Gastroesophageal sphincter (tissue), 4 donors: ENCODE measurements around the gene GGPS1. TPM values are rescaled to one million over a fixed set of nuclear protein-coding genes. Genes with fewer than 3 reads are reported as not detected.
"Not testable (repeated sequence)": the region's sequence is repeated elsewhere in the genome, so short reads cannot be mapped to it uniquely, and the experiment has no call there.

Source experiments
- ATAC-seq: fragments of 150-250 bp; one replicate; pipeline ENCODE4 v1.9.1; 2016; ENCODE audit warnings: mild to moderate bottlenecking, moderate library complexity
- H3K27ac ChIP-seq, 4 donors: fragments of 200-600 bp; sonication (generic) in 3 of 4; 1 replicate in 3 of 4; 2 replicates in 1 of 4; pipeline ENCODE4 v1.5.1; 2016 to 2019
- H3K27me3 ChIP-seq: fragments of 200-600 bp; sonication (generic); one replicate; pipeline ENCODE4 v1.5.1; 2019
- H3K36me3 ChIP-seq, 2 donors: fragments of 200-600 bp; sonication (generic); one replicate each; pipeline ENCODE4 v1.5.1; 2019; ENCODE audit warnings: control low read depth in 1 of 2
- H3K4me1 ChIP-seq, 3 donors: fragments of 200-600 bp; sonication (generic); 1 replicate in 2 of 3; 2 replicates in 1 of 3; pipeline ENCODE4 v1.5.1; 2016 to 2019; ENCODE audit warnings: control low read depth in 2 of 3
- H3K4me3 ChIP-seq, 2 donors: fragments of 200-600 bp; sonication (generic); one replicate each; pipeline ENCODE4 v1.5.1; 2019; ENCODE audit warnings: mild to moderate bottlenecking in 1 of 2, moderate library complexity in 1 of 2
- H3K9me3 ChIP-seq, 3 donors: fragments of 200-600 bp; sonication (generic); one replicate each; pipeline ENCODE4 v1.5.1; 2017 to 2019; ENCODE audit warnings: control low read depth in 2 of 3
- EP300 ChIP-seq: sonication (generic); formaldehyde crosslinking; IDR thresholded peaks from one replicate; pipeline ENCODE4 v1.6.1; 2017; ENCODE audit warnings: antibody characterized with exemption, mild to moderate bottlenecking
- POLR2A ChIP-seq, 2 donors: fragments of 450-650 bp; IDR thresholded peaks; one replicate each; pipeline ENCODE4 v1.6.1; 2017; ENCODE audit warnings: antibody characterized with exemption in 2 of 2, mild to moderate bottlenecking in 2 of 2, moderate library complexity in 1 of 2
- POLR2AphosphoS5 ChIP-seq: sonication (generic); formaldehyde crosslinking; IDR thresholded peaks from one replicate; pipeline ENCODE4 v1.6.1; 2017; ENCODE audit warnings: antibody characterized with exemption
- WGBS, 2 donors: methylation state at CpG; one replicate each; pipeline ENCODE4 v1.1.5; 2018; ENCODE audit warnings: low coverage in 1 of 2; 5-methylcytosine and 5-hydroxymethylcytosine counted together
- total RNA-seq, 4 donors: library from RNA; depleted of rRNA; stranded (reverse); fragments of >200 nt; gene quantifications; one replicate each; pipeline ENCODE4 v1.1.0, GENCODE V29; 2016
- TF ChIP-seq, protein P1 (sequence below), 4 experiments: fragments of 200-600 bp in 2 of 4; fragments of 450-650 bp in 2 of 4; sonication (generic) in 1 of 4; IDR thresholded peaks; one replicate each; pipeline ENCODE4 v1.5.1; 2017 to 2019; ENCODE audit warnings: antibody characterized with exemption in 4 of 4, mild to moderate bottlenecking in 2 of 4, moderate library complexity in 2 of 4

The GGPS1 gene
- 10 to 100 TPM; 30.5 to 36.2 (median 31.3) TPM for total RNA-seq

DNA sequence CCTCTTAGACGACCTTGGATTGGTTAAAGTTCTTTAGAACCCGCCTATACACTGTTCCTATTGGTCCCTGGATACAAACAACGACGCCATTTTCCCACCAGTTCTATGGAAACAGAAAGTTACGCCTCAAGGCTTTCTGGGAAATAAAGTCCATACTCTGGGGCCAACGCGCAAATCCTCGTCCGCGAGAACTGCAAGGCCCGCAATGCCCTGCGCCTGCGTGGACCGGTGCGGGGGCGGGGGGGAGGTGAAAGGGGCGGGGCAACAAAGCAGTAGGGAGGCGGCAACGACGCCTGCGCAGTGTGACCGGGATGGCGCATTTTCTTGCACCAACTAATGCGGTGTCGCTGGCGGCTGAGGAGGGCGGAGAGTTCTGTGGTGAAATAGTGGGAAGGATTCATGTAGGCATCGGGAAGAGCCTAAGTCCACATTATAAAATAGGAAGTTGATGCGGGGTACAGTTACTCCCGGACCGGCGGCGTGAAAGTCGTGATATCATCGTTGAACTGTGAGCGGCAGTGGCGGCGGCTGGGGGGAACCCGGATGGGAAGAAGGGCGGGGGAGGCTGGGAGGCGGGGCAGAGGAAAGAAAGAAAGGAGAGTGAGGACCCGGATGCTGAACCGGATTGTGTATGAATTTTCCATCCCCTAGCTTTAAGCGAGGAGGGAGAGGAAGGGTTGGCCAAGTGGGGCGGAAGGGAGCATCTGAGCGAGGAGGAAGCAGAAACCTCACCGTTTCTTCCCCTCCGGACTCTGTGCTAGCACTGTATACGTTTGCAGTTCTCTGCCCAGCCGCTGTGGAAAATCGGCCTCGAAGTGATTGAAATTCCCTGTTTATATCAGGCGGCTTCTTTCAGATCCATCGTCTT lies at the start of gene GGPS1:
TSS of gene GGPS1 (plus strand) at position 300 of the 868 bp plus-strand sequence. CDS start 6,695 bp downstream, outside the sequence.
- Histone ChIP-seq H3K9me3 (no peaks in the 10 kb centered on the region), H3K4me3 (peak within 1 kb of the TSS; percentile 74 to 93), H3K4me1 (peaks cover 12 to 75% (median 27%) of the 10 kb centered on the region in 3 donors), H3K36me3 (no peaks in the 10 kb centered on the region), H3K27ac (peak within 1 kb of the TSS; percentile 95 to 99 (median 98)), H3K27me3 (no peaks in the 10 kb centered on the region)
- 0% methylated on average over 35 to 45 of the region's 54 CpGs for WGBS, 2 donors
- ATAC-seq = peak; percentile 92
- TF ChIP-seq, protein P1, sequence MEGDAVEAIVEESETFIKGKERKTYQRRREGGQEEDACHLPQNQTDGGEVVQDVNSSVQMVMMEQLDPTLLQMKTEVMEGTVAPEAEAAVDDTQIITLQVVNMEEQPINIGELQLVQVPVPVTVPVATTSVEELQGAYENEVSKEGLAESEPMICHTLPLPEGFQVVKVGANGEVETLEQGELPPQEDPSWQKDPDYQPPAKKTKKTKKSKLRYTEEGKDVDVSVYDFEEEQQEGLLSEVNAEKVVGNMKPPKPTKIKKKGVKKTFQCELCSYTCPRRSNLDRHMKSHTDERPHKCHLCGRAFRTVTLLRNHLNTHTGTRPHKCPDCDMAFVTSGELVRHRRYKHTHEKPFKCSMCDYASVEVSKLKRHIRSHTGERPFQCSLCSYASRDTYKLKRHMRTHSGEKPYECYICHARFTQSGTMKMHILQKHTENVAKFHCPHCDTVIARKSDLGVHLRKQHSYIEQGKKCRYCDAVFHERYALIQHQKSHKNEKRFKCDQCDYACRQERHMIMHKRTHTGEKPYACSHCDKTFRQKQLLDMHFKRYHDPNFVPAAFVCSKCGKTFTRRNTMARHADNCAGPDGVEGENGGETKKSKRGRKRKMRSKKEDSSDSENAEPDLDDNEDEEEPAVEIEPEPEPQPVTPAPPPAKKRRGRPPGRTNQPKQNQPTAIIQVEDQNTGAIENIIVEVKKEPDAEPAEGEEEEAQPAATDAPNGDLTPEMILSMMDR (IDR thresholded peaks at IDR 0.05) = peak in 1 of 4 experiments; percentile 27
- TF ChIP-seq POLR2AphosphoS5 (peak; percentile 92), EP300 (no peak), POLR2A (IDR thresholded peaks at IDR 0.05) (peak; percentile 70 to 71)

DNA sequence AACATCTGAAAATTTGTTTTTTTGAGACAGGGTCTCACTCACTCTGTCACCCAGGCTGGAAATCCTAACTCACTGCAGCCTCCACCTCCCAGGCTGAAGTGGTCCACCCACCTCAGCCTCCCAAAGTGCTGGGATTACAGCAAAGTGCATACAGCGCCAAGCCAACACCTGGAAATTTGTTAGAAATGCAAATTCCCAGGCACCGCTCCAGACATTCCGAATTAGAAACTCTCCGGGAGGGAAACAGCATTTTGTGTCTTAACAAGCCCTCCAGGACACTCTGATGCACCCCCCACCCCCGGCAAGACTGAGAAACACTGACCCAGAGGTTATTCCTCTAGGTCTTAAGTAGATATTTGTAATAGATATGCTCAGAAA lies 49.5 kb upstream of the GGPS1 start:
- H3K9me3 ChIP-seq = no peaks in the 10 kb centered on the region
- 63 to 66% methylated on average over 3 to 4 of the region's 5 CpGs for WGBS, 2 donors
- no peak for ATAC-seq
- TF ChIP-seq EP300 = no peak
- TF ChIP-seq POLR2A (IDR thresholded peaks at IDR 0.05) = no peak
- TF ChIP-seq POLR2AphosphoS5 = no peak
- TF ChIP-seq, protein P1 (IDR thresholded peaks at IDR 0.05) = no peak
- H3K27me3 ChIP-seq = no peaks in the 10 kb centered on the region
- no peak overlapping the region for H3K27ac ChIP-seq
- H3K4me3 ChIP-seq = no peak overlapping the region
- peaks cover 3 to 40% (median 7%) of the 10 kb centered on the region in 3 donors for H3K4me1 ChIP-seq
- H3K36me3 ChIP-seq = no peaks in the 10 kb centered on the region

DNA sequence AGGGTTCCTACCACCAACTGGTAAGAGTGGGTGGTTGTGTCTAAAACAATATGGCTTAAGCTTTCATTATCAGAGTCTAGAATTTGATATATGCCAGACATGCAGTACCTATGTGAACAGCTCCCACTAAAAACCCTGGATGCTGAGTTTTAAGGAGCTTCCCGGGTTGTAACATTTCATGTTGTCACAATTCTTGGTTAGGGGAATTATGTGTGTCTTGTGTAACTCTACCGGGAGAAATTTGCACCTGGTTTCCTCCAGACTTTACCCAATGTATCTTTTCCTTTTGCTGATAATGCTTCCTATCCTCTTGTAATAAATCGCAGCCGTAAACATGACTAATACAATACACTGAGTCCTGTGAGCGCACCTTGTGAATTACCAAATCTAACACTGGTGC lies 48.7 kb upstream of the GGPS1 start:
- H3K27me3 ChIP-seq = no peaks in the 10 kb centered on the region
- no peaks in the 10 kb centered on the region for H3K36me3 ChIP-seq
- ATAC-seq = no peak
- H3K4me1 ChIP-seq = peaks cover 3 to 41% (median 7%) of the 10 kb centered on the region in 3 donors
- no peaks in the 10 kb centered on the region for H3K9me3 ChIP-seq
- H3K4me3 ChIP-seq = no peak overlapping the region
- no peak overlapping the region for H3K27ac ChIP-seq
- 84 to 85% methylated on average over 5 of the region's 5 CpGs for WGBS, 2 donors
- TF ChIP-seq EP300 = no peak
- no peak for TF ChIP-seq POLR2AphosphoS5
- TF ChIP-seq POLR2A (IDR thresholded peaks at IDR 0.05) = no peak
- TF ChIP-seq, protein P1 (IDR thresholded peaks at IDR 0.05) = no peak

DNA sequence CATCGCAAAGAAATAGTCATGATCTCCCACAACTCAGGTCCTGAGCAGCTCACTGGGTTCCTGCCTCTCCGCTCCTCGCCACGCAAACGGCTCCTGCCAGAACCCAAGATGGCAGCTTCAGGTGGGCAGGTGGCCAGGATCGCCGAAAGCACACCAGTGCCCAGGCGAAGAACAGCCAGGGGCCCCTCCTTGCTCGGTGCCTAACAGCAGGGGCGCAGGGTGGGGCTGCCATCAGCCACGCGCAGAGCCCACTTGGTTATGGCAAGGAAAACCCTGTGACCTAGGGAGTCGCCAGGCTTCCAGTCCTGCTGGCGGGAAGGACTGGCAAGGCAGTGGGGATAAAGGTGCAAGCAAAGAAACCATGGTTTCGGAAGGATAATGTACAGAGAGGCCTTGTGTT lies 47.9 kb upstream of the GGPS1 start:
- WGBS, 2 donors = 95 to 100% methylated on average over 1 to 4 of the region's 15 CpGs
- no peak overlapping the region for H3K4me3 ChIP-seq
- no peak for ATAC-seq
- H3K27ac ChIP-seq = no peak overlapping the region
- H3K27me3 ChIP-seq = no peaks in the 10 kb centered on the region
- H3K4me1 ChIP-seq = peaks cover 0 to 38% (median under 1%) of the 10 kb centered on the region in 3 donors
- TF ChIP-seq, protein P1 (IDR thresholded peaks at IDR 0.05) = no peak
- TF ChIP-seq EP300 (no peak), POLR2AphosphoS5 (no peak)
- no peaks in the 10 kb centered on the region for H3K36me3 ChIP-seq
- no peaks in the 10 kb centered on the region for H3K9me3 ChIP-seq

DNA sequence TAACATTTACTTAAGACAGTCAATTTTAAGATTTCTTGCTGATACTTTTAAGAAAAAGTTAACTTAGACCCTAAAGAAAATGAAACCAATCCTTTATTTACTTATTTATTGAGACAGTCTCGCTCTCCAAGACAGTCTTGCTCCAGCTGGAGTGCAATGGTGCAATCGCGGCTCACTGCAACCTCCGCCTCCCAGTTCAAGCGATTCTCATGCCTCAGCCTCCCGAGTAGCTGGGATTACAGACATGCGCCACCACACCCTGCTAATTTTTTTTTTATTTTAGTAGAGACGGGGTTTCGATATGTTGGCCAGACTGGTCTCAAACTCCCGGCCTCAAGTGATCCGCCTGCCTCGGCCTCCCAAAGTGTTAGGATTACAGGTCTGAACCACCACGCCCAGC lies 44.7 kb upstream of the GGPS1 start:
- peaks cover 0 to 58% (median 0%) of the 10 kb centered on the region in 3 donors for H3K4me1 ChIP-seq
- H3K9me3 ChIP-seq, H3K27ac ChIP-seq, ATAC-seq, H3K4me3 ChIP-seq, H3K36me3 ChIP-seq, H3K27me3 ChIP-seq: not testable (repeated sequence)
- 92 to 96% methylated on average over 7 to 12 of the region's 13 CpGs for WGBS, 2 donors
